Right lobe of liver (tissue), 6 donors: ENCODE data around the gene TRIM28. TPM values are rescaled to one million over a fixed set of nuclear protein-coding genes. Genes with fewer than 3 reads are reported as not detected.
A peak's percentile ranks its signal among the peaks of the same experiment; 100 is the strongest.

ENCODE experiments used
- ATAC-seq, 4 donors: fragments of 200-7000 bp; cut with Tn5 transposase; one replicate each; pipeline ENCODE4 v1.9.1; 2020; ENCODE audit warnings: mild to moderate bottlenecking in 4 of 4, moderate library complexity in 4 of 4
- DNase-seq, 3 donors: peaks; one replicate each; pipeline ENCODE4 v3.0.0-alpha.2; 2020
- H3K27ac ChIP-seq, 3 donors: fragments of 200-600 bp; one replicate each; pipeline ENCODE4 v1.8.0; 2022
- H3K27me3 ChIP-seq, 2 donors: fragments of 200-600 bp; one replicate each; pipeline ENCODE4 v1.8.0; 2022
- H3K36me3 ChIP-seq, 4 donors: fragments of 200-600 bp; sonication (generic) in 1 of 4; one replicate each; pipeline versions ENCODE4 v1.5.1 to v1.8.0; 2017 to 2022; ENCODE audit warnings: control low read depth in 1 of 4
- H3K4me1 ChIP-seq, 4 donors: fragments of 200-600 bp; sonication (generic) in 1 of 4; one replicate each; pipeline versions ENCODE4 v1.5.1 to v1.8.0; 2017 to 2022; ENCODE audit warnings: control low read depth in 1 of 4
- H3K4me3 ChIP-seq, 3 donors: fragments of 200-600 bp; one replicate each; pipeline ENCODE4 v1.8.0; 2022
- H3K9me3 ChIP-seq, 4 donors: fragments of 200-600 bp; sonication (generic) in 1 of 4; one replicate each; pipeline versions ENCODE4 v1.5.1 to v1.8.0; 2017 to 2022; ENCODE audit warnings: control low read depth in 1 of 4
- POLR2A ChIP-seq: fragments of 450-650 bp; IDR thresholded peaks from one replicate; pipeline ENCODE4 v1.6.1; 2017; ENCODE audit warnings: antibody characterized with exemption, mild to moderate bottlenecking
- WGBS: methylation state at CpG from one replicate; pipeline ENCODE4 v1.1.6; 2018; ENCODE audit warnings: low coverage, low lambda C conversion rate; ENCODE audit not compliant: insufficient coverage; ENCODE audit errors: missing lambda C conversion rate; 5-methylcytosine and 5-hydroxymethylcytosine counted together
- intact Hi-C, 2 donors: fragments of 100-400 bp; cut with DNase I; formaldehyde crosslinking; loops; one replicate each; pipeline versions ENCODE4 v1.11.2 to v1.14.1; 2022
- total RNA-seq, 6 experiments: library from RNA; depleted of rRNA in 2 of 6; stranded (reverse); fragments of >200 nt in 2 of 6; fragmentation: NEBNext Ultra II Directional in 3 of 6; extraction: Animal tissue kit (Norgen Biotek cat#: 25700) in 3 of 6; gene quantifications; one replicate each; pipeline versions ENCODE4 v1.1.0 to v1.2.4, GENCODE V29; 2016 to 2023
- TF ChIP-seq, protein P1 (sequence below), 4 donors: fragments of 200-600 bp in 3 of 4; fragments of 450-650 bp in 1 of 4; IDR thresholded peaks; one replicate each; pipeline versions ENCODE4 v1.5.1 to v1.8.0; 2016 to 2022; ENCODE audit warnings: antibody characterized with exemption in 4 of 4, mild to moderate bottlenecking in 2 of 4
- donor health status: DM: no; HTN: yes; CAD: no.
- donor health status: DM: no; HTN: no; CAD: no.
- donor health status: DM: no; HTN: no; CAD: no.
- donor health status: DM: no; HTN: yes; CAD: no.
- donor health status: DM: no; HTN: yes; CAD: no.

The TRIM28 gene
- total RNA-seq, 6 experiments from 2014 or later: 75.4 to 106 (median 94.7) TPM

DNA sequence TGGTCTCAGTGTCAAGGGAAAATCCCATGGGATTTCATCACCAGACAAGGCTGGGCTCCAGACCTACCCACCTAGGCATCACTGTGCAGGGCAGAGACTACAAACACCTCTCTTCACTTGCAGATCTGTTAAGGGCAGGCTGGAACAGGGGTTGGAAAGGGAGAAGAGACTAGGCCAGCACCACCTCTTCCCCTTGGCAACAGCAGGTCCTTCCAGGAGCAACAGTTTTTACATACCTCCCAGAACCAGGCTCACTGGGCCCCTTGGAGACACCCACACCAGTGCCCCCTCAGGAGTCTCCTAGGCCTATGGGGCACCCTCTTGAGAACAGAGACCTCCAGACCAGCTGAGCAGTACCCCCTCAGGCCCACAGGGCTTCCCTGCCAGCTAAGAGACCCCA, 17.1 kb downstream of the TRIM28 start:
- Histone ChIP-seq H3K27me3 (no peaks in the 10 kb centered on the region), H3K9me3 (no peaks in the 10 kb centered on the region), H3K27ac (no peak overlapping the region), H3K36me3 (peaks cover 0 to 12% (median 2%) of the 10 kb centered on the region in 4 donors), H3K4me3 (no peak overlapping the region), H3K4me1 (peaks cover 0 to 35% (median 7%) of the 10 kb centered on the region in 4 donors)
- DNase-seq (peak in 1 of 3 donors; percentile 8), ATAC-seq (no peak)
- TF ChIP-seq, protein P1, sequence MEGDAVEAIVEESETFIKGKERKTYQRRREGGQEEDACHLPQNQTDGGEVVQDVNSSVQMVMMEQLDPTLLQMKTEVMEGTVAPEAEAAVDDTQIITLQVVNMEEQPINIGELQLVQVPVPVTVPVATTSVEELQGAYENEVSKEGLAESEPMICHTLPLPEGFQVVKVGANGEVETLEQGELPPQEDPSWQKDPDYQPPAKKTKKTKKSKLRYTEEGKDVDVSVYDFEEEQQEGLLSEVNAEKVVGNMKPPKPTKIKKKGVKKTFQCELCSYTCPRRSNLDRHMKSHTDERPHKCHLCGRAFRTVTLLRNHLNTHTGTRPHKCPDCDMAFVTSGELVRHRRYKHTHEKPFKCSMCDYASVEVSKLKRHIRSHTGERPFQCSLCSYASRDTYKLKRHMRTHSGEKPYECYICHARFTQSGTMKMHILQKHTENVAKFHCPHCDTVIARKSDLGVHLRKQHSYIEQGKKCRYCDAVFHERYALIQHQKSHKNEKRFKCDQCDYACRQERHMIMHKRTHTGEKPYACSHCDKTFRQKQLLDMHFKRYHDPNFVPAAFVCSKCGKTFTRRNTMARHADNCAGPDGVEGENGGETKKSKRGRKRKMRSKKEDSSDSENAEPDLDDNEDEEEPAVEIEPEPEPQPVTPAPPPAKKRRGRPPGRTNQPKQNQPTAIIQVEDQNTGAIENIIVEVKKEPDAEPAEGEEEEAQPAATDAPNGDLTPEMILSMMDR (IDR thresholded peaks at IDR 0.05): no peak
- no peak for TF ChIP-seq POLR2A
- intact Hi-C loops: no loop called here

DNA sequence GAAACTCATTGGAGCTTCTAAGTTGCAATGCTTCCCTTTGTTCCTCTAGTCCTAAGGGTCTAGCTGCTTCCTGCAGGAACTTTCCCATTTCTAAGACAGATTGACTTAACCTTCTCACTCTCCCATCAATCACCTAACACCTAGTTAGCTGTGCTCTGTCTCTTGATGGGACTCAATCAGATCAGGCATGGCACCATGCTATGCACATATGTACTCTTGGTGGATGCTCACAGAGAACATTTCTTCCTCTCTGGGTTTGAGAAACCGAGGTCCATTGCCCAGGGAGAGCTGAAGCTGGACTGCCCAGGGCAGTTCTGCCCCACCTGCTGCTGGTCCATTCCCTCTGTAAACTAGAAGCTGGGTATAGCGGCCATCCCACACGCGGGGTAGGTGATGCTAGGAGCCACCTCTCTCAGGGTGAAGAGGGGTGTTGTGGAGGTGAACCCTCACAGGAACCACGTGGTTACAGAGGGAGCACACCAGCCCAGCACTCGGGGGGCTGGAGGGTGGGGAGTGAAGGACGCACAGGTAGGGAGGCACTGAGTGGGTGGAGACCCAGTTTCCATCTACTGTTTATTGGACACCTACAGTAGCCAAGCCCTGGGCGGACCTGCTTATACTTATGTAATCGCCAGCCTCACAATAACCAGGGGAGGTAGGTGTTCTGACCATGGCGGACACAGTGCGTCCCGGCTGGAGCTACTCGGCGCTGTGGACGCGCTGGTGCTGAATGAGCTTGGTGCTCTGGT, 17.7 kb downstream of the TRIM28 start:
- H3K27ac ChIP-seq: no peak overlapping the region
- H3K4me1 ChIP-seq: peaks cover 0 to 35% (median 7%) of the 10 kb centered on the region in 4 donors
- DNase-seq: no peak

DNA sequence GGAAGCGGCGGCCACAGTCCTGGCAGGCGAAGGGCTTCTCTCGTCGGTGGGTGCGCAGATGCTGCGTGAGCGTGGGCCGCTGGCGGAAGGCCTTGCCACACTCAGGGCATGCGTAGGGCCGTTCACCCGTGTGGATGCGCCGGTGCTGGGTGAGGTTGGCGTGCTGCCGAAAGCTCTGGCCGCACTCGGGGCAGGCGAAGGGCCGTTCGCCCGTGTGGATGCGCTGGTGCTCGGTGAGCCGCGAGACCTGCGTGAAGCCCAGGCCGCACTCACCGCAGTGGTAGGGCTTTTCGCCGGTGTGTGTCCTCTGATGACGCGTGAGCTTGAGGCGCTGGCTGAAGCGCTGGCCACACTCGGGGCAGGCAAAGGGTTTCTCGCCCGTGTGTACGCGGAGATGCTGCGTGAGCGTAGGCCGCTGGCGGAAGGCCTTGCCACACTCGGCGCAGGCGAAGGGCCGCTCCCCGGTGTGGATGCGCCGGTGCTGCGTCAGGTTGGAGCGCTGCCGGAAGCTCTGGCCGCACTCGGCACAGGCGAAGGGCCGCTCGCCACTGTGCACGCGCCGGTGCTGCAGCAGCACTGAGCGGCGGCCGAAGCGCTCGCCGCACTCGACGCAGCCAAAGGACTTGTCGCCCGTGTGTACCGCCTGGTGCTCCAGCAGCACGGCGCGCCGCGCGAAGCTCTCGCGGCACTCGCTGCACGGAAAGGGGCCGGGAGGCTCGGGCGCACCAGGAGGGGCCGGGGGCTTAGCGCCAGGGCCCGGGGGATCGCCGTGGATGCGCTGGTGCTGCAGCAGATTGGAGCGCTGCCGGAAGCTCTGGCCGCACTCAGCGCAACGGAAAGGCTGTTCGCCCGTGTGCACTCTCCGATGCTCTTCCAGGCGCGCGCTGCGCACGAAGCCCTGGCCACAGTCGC, 18.5 kb downstream of the TRIM28 start:
- peak in 2 of 3 donors; percentile 52 to 60 for DNase-seq
- intact Hi-C loops: no loop called here
- no peaks in the 10 kb centered on the region for H3K9me3 ChIP-seq
- ATAC-seq: peak in 3 of 4 donors; percentile 1 to 2 (median 2)
- 9% methylated on average over 7 of the region's 107 CpGs for WGBS
- peaks cover 0 to 28% (median 7%) of the 10 kb centered on the region in 4 donors for H3K4me1 ChIP-seq
- H3K4me3 ChIP-seq: peak overlapping the region; percentile 14 to 44 (median 20)
- no peaks in the 10 kb centered on the region for H3K27me3 ChIP-seq
- peaks cover 0 to 5% (median 0%) of the 10 kb centered on the region in 4 donors for H3K36me3 ChIP-seq
- H3K27ac ChIP-seq: no peak overlapping the region
- TF ChIP-seq, protein P1 (IDR thresholded peaks at IDR 0.05): no peak
- TF ChIP-seq POLR2A: no peak

More for the DNA sequence above, 17.7 kb downstream of the TRIM28 start:
- no peak for ATAC-seq
- Histone ChIP-seq H3K9me3 (no peaks in the 10 kb centered on the region), H3K36me3 (peaks cover 0 to 6% (median 0%) of the 10 kb centered on the region in 4 donors), H3K27me3 (no peaks in the 10 kb centered on the region), H3K4me3 (peak overlapping the region in 1 of 3 donors; percentile 44)
- WGBS: 46% methylated on average over 3 of the region's 16 CpGs
- TF ChIP-seq POLR2A: no peak
- TF ChIP-seq, protein P1 (IDR thresholded peaks at IDR 0.05): no peak
- intact Hi-C loops: no loop called here

DNA sequence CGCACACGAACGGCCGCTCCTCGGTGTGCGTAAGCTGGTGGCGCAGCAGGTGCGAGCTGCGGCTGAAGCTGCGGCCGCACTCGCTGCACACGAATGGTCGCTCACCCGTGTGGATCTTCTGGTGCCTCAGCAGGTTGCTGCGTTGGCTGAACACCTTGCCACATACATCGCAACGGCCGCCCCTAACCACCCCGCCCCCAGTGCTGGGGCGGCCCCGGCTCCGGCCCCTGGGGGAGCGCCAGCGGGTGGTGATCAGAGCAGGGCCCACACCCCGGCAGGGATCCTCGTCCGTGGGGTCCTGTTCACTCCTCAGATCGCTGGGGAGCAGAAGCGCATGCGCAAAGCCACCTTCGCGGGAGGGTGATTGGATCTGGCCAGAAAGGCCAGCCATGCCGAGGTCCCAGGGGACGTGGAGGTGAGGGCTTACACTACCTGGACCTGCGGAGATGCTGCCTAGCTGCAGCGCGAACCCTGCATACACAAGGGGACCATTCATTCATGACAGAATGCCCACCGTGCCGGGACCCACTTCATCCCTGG, 19.2 kb downstream of the TRIM28 start:
- no peak for DNase-seq
- WGBS: 3% methylated on average over 9 of the region's 40 CpGs

More for the DNA sequence above, 19.2 kb downstream of the TRIM28 start:
- ATAC-seq: no peak
- Histone ChIP-seq H3K27me3 (no peaks in the 10 kb centered on the region), H3K27ac (no peak overlapping the region), H3K9me3 (no peaks in the 10 kb centered on the region), H3K4me1 (peaks cover 0 to 28% (median 7%) of the 10 kb centered on the region in 4 donors), H3K36me3 (peaks cover 0 to 5% (median 0%) of the 10 kb centered on the region in 4 donors), H3K4me3 (peak overlapping the region in 2 of 3 donors; percentile 20 to 44)
- intact Hi-C loops: no loop called here
- no peak for TF ChIP-seq POLR2A
- TF ChIP-seq, protein P1 (IDR thresholded peaks at IDR 0.05): no peak
